Psoas muscle (tissue), 8 donors: ENCODE measurements around the gene OLIG2. TPM values are rescaled to one million over a fixed set of nuclear protein-coding genes. Genes with fewer than 3 reads are reported as not detected.

Experiments used
- ATAC-seq, 4 donors: fragments of 200-7000 bp; cut with Tn5 transposase; one replicate each; pipeline ENCODE4 v1.9.1; 2020; ENCODE audit warnings: moderate library complexity in 3 of 4, mild to moderate bottlenecking in 2 of 4
- DNase-seq, 2 donors: peaks; one replicate each; pipeline ENCODE4 v3.0.0-alpha.2; 2020
- H3K27ac ChIP-seq: fragments of 200-600 bp; one replicate; pipeline ENCODE4 v1.8.0; 2022
- H3K27me3 ChIP-seq, 3 donors: fragments of 200-600 bp in 1 of 3; one replicate each; pipeline versions ENCODE4 v1.6.1 to v1.8.0; 2013 to 2022; ENCODE audit warnings: low read length in 2 of 3, mild to moderate bottlenecking in 2 of 3, moderate library complexity in 1 of 3; ENCODE audit not compliant: insufficient read depth in 3 of 3
- H3K36me3 ChIP-seq, 2 donors: fragments of 200-600 bp in 1 of 2; one replicate each; pipeline versions ENCODE4 v1.6.1 to v1.8.0; 2013 to 2022; ENCODE audit warnings: low read depth in 1 of 2, mild to moderate bottlenecking in 1 of 2, moderate library complexity in 1 of 2; ENCODE audit not compliant: insufficient read depth in 1 of 2
- H3K4me1 ChIP-seq: fragments of 200-600 bp; one replicate; pipeline ENCODE4 v1.8.0; 2022
- H3K4me3 ChIP-seq: fragments of 200-600 bp; one replicate; pipeline ENCODE4 v1.8.0; 2022; ENCODE audit warnings: mild to moderate bottlenecking
- H3K9me3 ChIP-seq: fragments of 200-600 bp; one replicate; pipeline ENCODE4 v1.8.0; 2022
- CTCF ChIP-seq: fragments of 200-600 bp; IDR thresholded peaks from one replicate; pipeline ENCODE4 v1.8.0; 2022; ENCODE audit warnings: antibody characterized with exemption
- WGBS, 3 donors: extraction: QIAGEN DNeasy Blood & Tissue Kit; methylation state at CpG; one replicate each; pipeline versions ENCODE4 v1.1.6 to v1.1.7; 2013; 5-methylcytosine and 5-hydroxymethylcytosine counted together
- intact Hi-C, 2 donors: fragments of 100-400 bp; cut with DNase I; formaldehyde crosslinking; loops; one replicate each; pipeline versions ENCODE4 v1.11.0 to v1.14.2; 2022
- polyA plus RNA-seq, 3 donors: library from polyadenylated mRNA; stranded (reverse); fragments of 200-250 nt; gene quantifications; one replicate each; pipeline ENCODE4 v1.2.3, GENCODE V29; 2013
- total RNA-seq, 4 donors: library from RNA; stranded (reverse); fragmentation: NEBNext Ultra II Directional in 2 of 4; extraction: Animal tissue kit (Norgen Biotek cat#: 25700) in 2 of 4; gene quantifications; one replicate each; pipeline versions ENCODE4 v1.2.1 to v1.2.4, GENCODE V29; 2021 to 2023
- donor health status: healthy with polysubstance abuse.
- donor health status: DM: no; HTN: no; CAD: no; lungs with moderate emphysema.
- donor health status: Bipolar disorder and iron deficiency.
- donor health status: healthy.
- donor health status: DM: yes; HTN: yes; CAD: no.
- donor health status: DM: no; HTN: no; CAD: no.
- donor health status: DM: no; HTN: no; CAD: no.
- donor health status: DM: yes; HTN: yes; CAD: no.

OLIG2 gene
- total and polyA plus RNA-seq, 7 donors, result 0.03 to 0.22 (median 0.15) TPM; not detected in 3

GRCh38 chr21:33036430-33037162 is 10.9 kb downstream of the OLIG2 start:
- H3K4me1 ChIP-seq, result no peaks in the 10 kb centered on the region
- H3K27me3 ChIP-seq, result peaks cover 0 to 31% (median 12%) of the 10 kb centered on the region in 3 donors
- H3K4me3 ChIP-seq, result no peak overlapping the region
- no peak for DNase-seq
- ATAC-seq, result peak in 2 of 4 donors; percentile 27 to 40
- intact Hi-C loops, result no loop called here
- H3K27ac ChIP-seq, result no peak overlapping the region
- H3K9me3 ChIP-seq, result no peaks in the 10 kb centered on the region
- TF ChIP-seq CTCF, result no peak
- no peaks in the 10 kb centered on the region for H3K36me3 ChIP-seq
- 43 to 54% (median 50%) methylated on average over 10 to 11 of the region's 11 CpGs for WGBS, 3 donors

DNA sequence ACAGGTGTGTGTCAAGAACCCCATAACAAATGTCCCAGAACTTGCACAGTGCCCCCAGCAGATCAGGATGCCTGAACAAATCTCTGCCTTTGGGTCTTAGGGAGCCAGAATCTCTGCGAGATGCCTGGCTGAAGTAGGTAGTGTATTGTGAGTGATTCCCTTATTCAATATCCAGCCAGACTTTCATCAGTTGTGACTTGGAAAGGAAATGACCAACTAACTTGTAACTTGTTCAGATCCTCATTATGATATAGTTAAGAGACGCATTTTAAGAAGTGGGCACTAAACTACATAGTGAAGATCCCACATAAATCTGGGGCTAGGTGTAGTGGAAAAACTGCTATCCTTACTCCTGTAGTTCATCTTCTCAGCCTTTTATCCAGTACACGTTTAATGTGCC is 11.8 kb downstream of the OLIG2 start:
- Histone ChIP-seq H3K4me1 (no peaks in the 10 kb centered on the region), H3K9me3 (no peaks in the 10 kb centered on the region), H3K27me3 (peaks cover 0 to 22% (median 12%) of the 10 kb centered on the region in 3 donors), H3K27ac (no peak overlapping the region), H3K36me3 (no peaks in the 10 kb centered on the region), H3K4me3 (no peak overlapping the region)
- TF ChIP-seq CTCF, result no peak
- no peak for DNase-seq
- WGBS, 3 donors, result 87 to 90% (median 89%) methylated on average over 3 of the region's 3 CpGs
- ATAC-seq, result no peak
- intact Hi-C loops, result no loop called here

DNA sequence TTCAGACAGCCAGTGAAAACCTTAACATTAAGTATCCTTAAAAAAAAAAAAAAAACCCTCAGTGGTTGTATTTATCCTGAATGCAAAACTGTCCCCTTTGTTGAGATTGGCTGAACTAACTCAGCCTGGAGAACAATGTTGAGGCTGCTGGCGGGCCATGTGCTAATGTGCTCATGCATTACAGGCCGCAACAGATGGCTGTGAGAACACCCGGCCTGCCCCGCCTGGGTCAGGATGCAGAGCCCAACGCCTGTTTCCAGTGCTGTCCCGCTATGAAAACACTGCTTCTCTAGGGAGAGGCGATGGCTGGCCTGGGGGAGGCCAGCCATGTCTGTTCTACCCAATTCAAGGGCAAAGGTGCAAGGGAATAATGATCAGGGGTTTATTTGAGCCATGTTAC is 13.8 kb downstream of the OLIG2 start:
- intact Hi-C loops, result no loop called here
- Histone ChIP-seq H3K9me3 (no peaks in the 10 kb centered on the region), H3K4me3 (no peak overlapping the region), H3K36me3 (no peaks in the 10 kb centered on the region), H3K4me1 (no peaks in the 10 kb centered on the region), H3K27ac (no peak overlapping the region), H3K27me3 (peaks cover 0 to 3% (median 2%) of the 10 kb centered on the region in 3 donors)
- ATAC-seq (no peak), DNase-seq (no peak)
- no peak for TF ChIP-seq CTCF
- 47 to 48% (median 48%) methylated on average over 7 of the region's 7 CpGs for WGBS, 3 donors

GRCh38 chr21:33040215-33040614 is 14.5 kb downstream of the OLIG2 start:
- no peak overlapping the region for H3K4me3 ChIP-seq
- 96 to 98% (median 97%) methylated on average over 3 of the region's 3 CpGs for WGBS, 3 donors
- no peak overlapping the region for H3K27ac ChIP-seq
- H3K36me3 ChIP-seq, result no peaks in the 10 kb centered on the region
- H3K27me3 ChIP-seq, result peaks cover 0 to 2% (median 0%) of the 10 kb centered on the region in 3 donors
- no peak for ATAC-seq
- TF ChIP-seq CTCF, result no peak
- no peaks in the 10 kb centered on the region for H3K9me3 ChIP-seq
- DNase-seq, result no peak
- intact Hi-C loops, result no loop called here
- H3K4me1 ChIP-seq, result no peaks in the 10 kb centered on the region

GRCh38 chr21:33041981-33042380 is 16.2 kb downstream of the OLIG2 start:
- TF ChIP-seq CTCF, result no peak
- Histone ChIP-seq H3K9me3 (no peaks in the 10 kb centered on the region), H3K4me1 (no peaks in the 10 kb centered on the region), H3K4me3 (no peak overlapping the region), H3K36me3 (no peaks in the 10 kb centered on the region), H3K27me3 (peaks cover 0 to 2% (median 0%) of the 10 kb centered on the region in 3 donors), H3K27ac (no peak overlapping the region)
- WGBS, 3 donors, result 45 to 72% (median 67%) methylated on average over 2 of the region's 2 CpGs
- intact Hi-C loops, result no loop called here
- ATAC-seq, result no peak
- no peak for DNase-seq
